Measurements from ENCODE around the gene TCEAL9. TPM values are rescaled to one million over a fixed set of nuclear protein-coding genes. Genes with fewer than 3 reads are reported as not detected.

Gene TCEAL9
- total RNA-seq, 1 experiment from 2014 or later: 277 TPM

Other genes starting within 250 kb of the TCEAL9 start
- gene BEX4, start 141.4 kb upstream of the TCEAL9 start, total RNA-seq (2014; rRNA removed): 1.5 and 1.9 TPM in 2 replicates
- 144 and 146 TPM in 2 replicates for gene TCEAL8, start 101.4 kb upstream of the TCEAL9 start, total RNA-seq (2014; rRNA removed)
- not detected in 2 replicates for gene TCEAL5, start 79.8 kb upstream of the TCEAL9 start, total RNA-seq (2014; rRNA removed)
- gene BEX2, start 45.5 kb upstream of the TCEAL9 start, total RNA-seq (2014; rRNA removed): 0.57 and 0.58 TPM in 2 replicates
- 61.0 and 66.2 TPM in 2 replicates for gene TCEAL7, start 26.3 kb upstream of the TCEAL9 start, total RNA-seq (2014; rRNA removed)
- gene BEX3, start 20.0 kb downstream of the TCEAL9 start, total RNA-seq (2014; rRNA removed): 354 and 380 TPM in 2 replicates
- gene RAB40A, start 163.0 kb downstream of the TCEAL9 start, total RNA-seq (2014; rRNA removed): 0.11 and 0.38 TPM in 2 replicates
- gene TCEAL4, start 229.0 kb downstream of the TCEAL9 start, total RNA-seq (2014; rRNA removed): 83.6 and 113 TPM in 2 replicates